Stimulated activated CD8-positive, alpha-beta memory T cell treated with anti-CD3 and anti-CD28 coated beads, Interleukin-12 subunit alpha, Interleukin-12 subunit beta, amount 100 ng/mL, for 24 hours (primary cell): ENCODE measurements around the gene EIF3F.

Source experiments
- DNase-seq: peaks from one replicate; pipeline ENCODE4 v3.0.0-alpha.2; 2020; ENCODE audit errors: extremely low read depth

EIF3F gene

DNA sequence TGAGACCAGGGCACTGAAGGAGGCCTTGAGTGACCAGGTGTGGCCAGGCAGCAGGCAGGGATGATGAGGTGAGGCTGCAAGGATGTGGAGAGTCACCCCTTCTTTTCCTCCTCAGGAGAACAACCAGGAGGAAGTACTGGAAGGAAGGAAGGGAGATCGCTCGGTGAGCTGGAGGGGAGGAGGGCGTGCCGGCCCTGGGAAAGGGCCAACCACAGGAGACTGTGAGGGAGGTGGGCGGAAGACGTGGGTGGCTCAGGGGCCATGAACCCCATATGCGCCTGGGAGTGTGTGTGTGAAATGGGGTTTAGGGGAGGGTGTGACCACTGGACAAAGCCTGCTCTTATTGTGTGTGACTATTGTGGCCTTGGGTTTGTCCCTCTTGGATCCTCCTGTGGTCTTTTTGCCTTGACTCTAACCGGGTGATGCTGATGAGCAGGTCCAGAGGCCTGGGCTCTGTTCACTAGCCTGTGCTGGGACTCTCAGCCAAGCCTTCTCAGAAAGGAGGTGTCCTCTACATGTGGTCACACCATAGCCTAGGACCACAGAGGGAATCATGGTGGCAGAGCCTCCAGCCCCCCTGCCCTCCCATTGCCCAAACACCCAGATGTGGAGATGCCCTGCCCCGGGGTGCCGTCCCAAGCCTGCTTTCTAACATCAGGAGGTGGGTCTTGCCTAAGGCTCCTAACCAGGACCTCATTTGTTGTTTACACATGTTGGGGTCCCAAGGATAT lies 52.6 kb downstream of the EIF3F start:
- DNase-seq: no peak

GRCh38 chr11:8040261-8040920 lies 53.3 kb downstream of the EIF3F start:
- no peak for DNase-seq

DNA sequence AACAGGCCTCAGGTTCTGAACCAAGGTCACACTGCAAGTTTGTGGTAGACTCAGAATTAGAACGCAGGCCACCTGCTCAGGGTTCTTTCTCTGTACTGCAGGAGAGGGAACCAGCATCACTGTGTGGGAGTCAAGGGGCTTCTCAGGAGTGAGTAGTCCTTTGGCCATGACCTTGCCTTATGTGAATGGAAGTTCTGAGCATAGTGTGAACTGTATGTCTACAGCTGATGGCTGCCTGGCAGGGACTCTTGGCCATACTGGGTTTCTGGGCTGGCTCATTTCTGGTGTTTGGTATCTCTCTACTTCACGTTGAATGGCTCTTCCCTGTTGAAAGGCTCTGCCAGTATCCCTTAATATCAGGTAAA lies 53.8 kb downstream of the EIF3F start:
- DNase-seq: no peak

DNA sequence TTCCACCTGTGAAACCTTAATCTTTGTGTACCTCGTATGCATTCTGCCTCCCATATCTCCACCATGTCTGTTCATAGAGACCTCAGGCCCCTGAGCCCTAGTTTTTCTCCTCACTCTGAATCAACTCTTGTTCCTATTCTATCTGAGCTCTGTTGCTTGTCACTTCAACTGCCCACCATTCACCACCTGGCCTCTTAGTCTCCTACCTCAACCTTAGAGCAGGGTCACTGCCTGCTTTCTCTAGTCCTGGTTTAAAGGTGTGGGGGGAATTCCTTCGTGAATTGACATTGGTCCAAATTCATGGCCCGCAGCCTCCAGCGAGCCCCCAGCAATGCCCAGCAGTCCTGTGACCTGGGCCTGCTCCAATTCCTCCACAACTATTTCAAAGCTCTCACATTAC lies 54.4 kb downstream of the EIF3F start:
- no peak for DNase-seq

GRCh38 chr11:8043756-8044155 lies 56.6 kb downstream of the EIF3F start:
- no peak for DNase-seq

DNA sequence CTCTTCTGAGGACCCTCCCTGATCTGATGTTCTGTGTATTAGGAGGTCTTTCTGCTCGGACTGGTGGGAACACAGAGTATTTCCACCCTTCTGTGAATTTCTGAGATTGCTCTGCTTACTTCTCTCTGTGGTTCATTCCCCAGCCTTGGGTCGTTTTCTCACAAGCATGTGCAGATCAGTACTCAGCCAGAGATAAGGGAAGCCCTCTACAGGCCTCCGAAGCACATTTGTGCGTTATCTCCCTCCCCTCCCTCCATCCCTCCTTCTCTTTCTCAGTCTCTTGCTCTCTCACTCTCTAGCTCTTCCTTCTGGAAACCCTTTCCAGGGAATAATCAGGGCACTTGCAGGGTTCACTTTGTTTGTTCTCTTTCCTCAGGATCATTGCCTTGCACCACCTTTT lies 58.7 kb downstream of the EIF3F start:
- no peak for DNase-seq

DNA sequence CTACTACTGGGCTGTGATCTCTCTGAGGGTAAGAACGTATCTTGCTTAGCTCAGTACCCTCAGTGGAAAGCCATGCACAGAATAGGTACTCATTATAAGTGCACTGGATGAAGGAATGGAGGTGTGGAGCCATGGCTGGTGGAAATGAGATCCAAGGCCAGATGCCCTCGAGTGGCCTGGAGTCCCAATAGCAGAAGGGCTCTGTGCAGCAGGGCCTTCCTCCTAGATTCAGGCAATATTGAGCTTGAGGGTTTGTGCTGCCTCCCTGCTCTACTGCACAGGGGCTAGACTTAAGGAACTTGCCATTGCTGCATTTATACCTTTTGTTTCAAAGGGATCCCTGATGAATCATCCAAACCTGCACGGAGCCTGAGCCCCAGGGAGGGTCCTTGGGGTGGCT lies 60.2 kb downstream of the EIF3F start:
- no peak for DNase-seq

GRCh38 chr11:8049084-8049483 lies 61.9 kb downstream of the EIF3F start:
- DNase-seq: no peak
